ENCODE results near the gene PTPDC1.

Gene PTPDC1

GRCh38 chr9:94080249-94080648 is 4.0 kb upstream of the PTPDC1 start:
- no peak overlapping the region for H3K4me3 ChIP-seq (ENCODE audit: low read depth, low read length)

GRCh38 chr9:94081435-94081834 is 2.8 kb upstream of the PTPDC1 start:
- TF ChIP-seq CTCF (IDR thresholded peaks at IDR 0.05; ENCODE audit: low read depth, low read length): no peak

More at GRCh38 chr9:94080249-94080648, 4.0 kb upstream of the PTPDC1 start:
- TF ChIP-seq CTCF (IDR thresholded peaks at IDR 0.05; ENCODE audit: low read depth, low read length): no peak

GRCh38 chr9:94081864-94082463 is 2.3 kb upstream of the PTPDC1 start:
- H3K4me3 ChIP-seq (ENCODE audit: low read depth, low read length): no peak overlapping the region
- TF ChIP-seq CTCF (IDR thresholded peaks at IDR 0.05; ENCODE audit: low read depth, low read length): no peak

More at GRCh38 chr9:94081435-94081834, 2.8 kb upstream of the PTPDC1 start:
- no peak overlapping the region for H3K4me3 ChIP-seq (ENCODE audit: low read depth, low read length)

GRCh38 chr9:94082553-94082952 is 1.7 kb upstream of the PTPDC1 start:
- TF ChIP-seq CTCF (IDR thresholded peaks at IDR 0.05; ENCODE audit: low read depth, low read length): no peak
- no peak overlapping the region for H3K4me3 ChIP-seq (ENCODE audit: low read depth, low read length)

- TF ChIP-seq CTCF (IDR thresholded peaks at IDR 0.05; ENCODE audit: low read depth, low read length): no peak
- no peak overlapping the region for H3K4me3 ChIP-seq (ENCODE audit: low read depth, low read length)
These were observed 1.3 kb upstream of the PTPDC1 start for GRCh38 chr9:94082956-94083355.

- TF ChIP-seq CTCF (IDR thresholded peaks at IDR 0.05; ENCODE audit: low read depth, low read length): no peak
- no peak overlapping the region for H3K4me3 ChIP-seq (ENCODE audit: low read depth, low read length)
These were observed 880 bp upstream of the PTPDC1 start for GRCh38 chr9:94083384-94083783.

GRCh38 chr9:94085062-94085639 is 887 bp downstream of the PTPDC1 start:
- no peak for TF ChIP-seq CTCF (IDR thresholded peaks at IDR 0.05; ENCODE audit: low read depth, low read length)
- H3K4me3 ChIP-seq (ENCODE audit: low read depth, low read length): no peak overlapping the region

Data from WI38 (cell line).